K562 (cell line): Measurements from ENCODE around the gene RFPL1. TPM values are rescaled to one million over a fixed set of nuclear protein-coding genes. Genes with fewer than 3 reads are reported as not detected.

Experiments
- ATAC-seq: fragments of 200-7000 bp; cut with Tn5 transposase; 3 replicates; pipeline ENCODE4 v1.9.1; 2020; ENCODE audit warnings: moderate library complexity
- BruUV-seq: library from RNA; stranded (reverse); fragments of 400-500 nt; replicated peaks from 2 replicates; lab custom pipeline; 2021; lab: Mats Ljungman, UMichigan
- CTCF ChIA-PET: fragments of 300-600 bp; formaldehyde crosslinking; extraction: SDS; loops from one replicate; lab custom pipeline; 2021; ENCODE audit warnings: low intra/inter-chr PET ratio; lab: Yijun Ruan, JAX
- POLR2A ChIA-PET: fragments of 300-600, 350-650 bp; sonication (Branson Sonifier 250); formaldehyde crosslinking; extraction: SDS; loops from one replicate; lab custom pipeline; 2021; ENCODE audit warnings: antibody characterized with exemption, inconsistent platforms; lab: Yijun Ruan, JAX
- DNase-seq, 4 experiments: peaks; one replicate each; pipeline versions ENCODE4 v3.0.0 to v3.0.0-alpha.2; 2011 to 2018; ENCODE audit warnings: low spot score in 3 of 4, mixed read lengths in 3 of 4; ENCODE audit errors: extremely low read depth in 1 of 4
- FAIRE-seq: peaks from 2 replicates; lab custom pipeline; 2011; peaks lifted over from hg19 to GRCh38; lab: Jason Lieb, UNC
- H2AFZ ChIP-seq: 2 replicates; pipeline ENCODE4 v1.6.0; 2011; ENCODE audit warnings: low read depth, low read length, control low read depth, inconsistent platforms
- H3K27ac ChIP-seq: fragments of 200-600 bp; 3 replicates; pipeline ENCODE4 v1.8.0; 2011; ENCODE audit warnings: low read depth, mild to moderate bottlenecking, control low read depth, inconsistent platforms, low read length, moderate library complexity, mixed read lengths; ENCODE audit errors: extremely low read depth
- H3K27me3 ChIP-seq, 2 experiments: fragments of 300-600 bp in 1 of 2; 2 replicates in 1 of 2; 3 replicates in 1 of 2; pipeline versions ENCODE4 v1.6.0 to v1.8.0; 2011; ENCODE audit warnings: inconsistent platforms in 2 of 2, low read length in 2 of 2, mild to moderate bottlenecking in 1 of 2, mixed read lengths in 1 of 2, moderate library complexity in 1 of 2; ENCODE audit not compliant: control insufficient read depth in 2 of 2, insufficient read depth in 2 of 2
- H3K36me3 ChIP-seq: fragments of 300-600 bp; 3 replicates; pipeline ENCODE4 v1.8.0; 2011; ENCODE audit warnings: mild to moderate bottlenecking, low read length, inconsistent platforms; ENCODE audit not compliant: control insufficient read depth, insufficient read depth
- H3K4me1 ChIP-seq, 2 experiments: fragments of 200-600 bp in 1 of 2; replicated peaks in 1 of 2; 2 replicates in 1 of 2; 3 replicates in 1 of 2; pipeline versions ENCODE4 v1.5.1 to v1.8.0; 2011; ENCODE audit warnings: inconsistent platforms in 2 of 2, low read length in 2 of 2, mild to moderate bottlenecking in 1 of 2, mixed read lengths in 1 of 2, moderate library complexity in 1 of 2; ENCODE audit not compliant: control insufficient read depth in 2 of 2, insufficient read depth in 2 of 2
- H3K4me2 ChIP-seq: 2 replicates; pipeline ENCODE4 v1.6.1; 2011; ENCODE audit warnings: low read length, control low read depth, inconsistent platforms, mixed read lengths; ENCODE audit not compliant: insufficient read depth
- H3K4me3 ChIP-seq: fragments of 200-600 bp; sonication (generic), shearing (Covaris generic); 2 replicates; pipeline ENCODE4 v1.5.1; 2016; ENCODE audit warnings: control low read depth, inconsistent platforms
- H3K79me2 ChIP-seq: fragments of 200-600 bp; 3 replicates; pipeline ENCODE4 v1.8.0; 2011; ENCODE audit warnings: low read length, inconsistent platforms; ENCODE audit not compliant: control insufficient read depth, insufficient read depth
- H3K9ac ChIP-seq, 2 experiments: 2 replicates each; pipeline versions ENCODE4 v1.6.0 to v1.6.1; 2011; ENCODE audit warnings: low read depth in 2 of 2, low read length in 2 of 2, control low read depth in 1 of 2, inconsistent platforms in 1 of 2, mild to moderate bottlenecking in 1 of 2, mixed read lengths in 1 of 2; ENCODE audit not compliant: insufficient read depth in 1 of 2
- H3K9me1 ChIP-seq: one replicate; pipeline ENCODE4 v1.6.0; 2011; ENCODE audit warnings: inconsistent platforms, mild to moderate bottlenecking, low read length, moderate library complexity; ENCODE audit not compliant: control insufficient read depth, insufficient read depth
- H3K9me3 ChIP-seq: replicated peaks from 2 replicates; pipeline ENCODE4 v1.5.1; 2011; ENCODE audit warnings: low read depth, low read length, inconsistent platforms; ENCODE audit not compliant: control insufficient read depth, insufficient read depth
- H4K20me1 ChIP-seq: replicated peaks from 2 replicates; pipeline ENCODE4 v1.6.1; 2011; ENCODE audit warnings: low read length, inconsistent platforms, mixed read lengths; ENCODE audit not compliant: control insufficient read depth, insufficient read depth
- ADNP ChIP-seq: fragments of 200-800 bp; sonication (Bioruptor generic); IDR thresholded peaks from 2 replicates; pipeline ENCODE4 v1.6.1; 2016; ENCODE audit warnings: missing genetic modification characterization, missing compliant biosample characterization
- BCOR ChIP-seq: fragments of 450-650 bp; IDR thresholded peaks from 2 replicates; pipeline ENCODE4 v1.6.1; 2016
- BDP1 ChIP-seq: IDR thresholded peaks from 3 replicates; pipeline ENCODE4 v1.6.1; 2011; ENCODE audit not compliant: insufficient read length, insufficient read depth
- DMBX1 ChIP-seq: fragments of 250-450 bp; sonication (Bioruptor Pico); IDR thresholded peaks from 2 replicates; pipeline ENCODE4 v1.8.0; 2022; ENCODE audit warnings: inconsistent platforms, mild to moderate bottlenecking, moderate library complexity, borderline replicate concordance
- IRF9 ChIP-seq: fragments of 450-650 bp; IDR thresholded peaks from 2 replicates; pipeline ENCODE4 v1.6.1; 2016; ENCODE audit warnings: missing biosample characterization, missing genetic modification characterization
- PCBP1 ChIP-seq: fragments of 200-400 bp; formaldehyde crosslinking; IDR thresholded peaks from 2 replicates; pipeline ENCODE4 v1.6.1; 2018; ENCODE audit warnings: mild to moderate bottlenecking, low read depth, low read length; ENCODE audit not compliant: poor library complexity, severe bottlenecking
- RBM17 ChIP-seq: fragments of 200-400 bp; formaldehyde crosslinking; IDR thresholded peaks from 2 replicates; pipeline ENCODE4 v1.6.1; 2017; ENCODE audit warnings: low read depth, mild to moderate bottlenecking, low read length, borderline replicate concordance
- RBM25 ChIP-seq: fragments of 200-400 bp; formaldehyde crosslinking; IDR thresholded peaks from 2 replicates; pipeline ENCODE4 v1.6.1; 2018; ENCODE audit warnings: low read length, low read depth, moderate library complexity; ENCODE audit not compliant: severe bottlenecking
- TCF3 ChIP-seq: sonication (generic); formaldehyde crosslinking; IDR thresholded peaks from 2 replicates; pipeline ENCODE4 v1.4.0; 2020; ENCODE audit warnings: mild to moderate bottlenecking, missing genetic modification reagents
- ZNF146 ChIP-seq: IDR thresholded peaks from one replicate; pipeline ENCODE4 v1.6.1; 2018; ENCODE audit warnings: missing compliant biosample characterization; ENCODE audit not compliant: unreplicated experiment
- ZNF551 ChIP-seq: fragments of 250-450 bp; sonication (Bioruptor Pico); IDR thresholded peaks from 2 replicates; pipeline ENCODE4 v1.5.0; 2021; ENCODE audit warnings: mild to moderate bottlenecking, moderate library complexity
- WGBS: fragments of 100-300 bp; shearing (Covaris generic); methylation state at CpG from one replicate; pipeline ENCODE4 v1.1.6; 2016; ENCODE audit warnings: low coverage, mixed read lengths; ENCODE audit not compliant: insufficient coverage; ENCODE audit errors: missing lambda C conversion rate; 5-methylcytosine and 5-hydroxymethylcytosine counted together
- in situ Hi-C: fragments of 300-500 bp; cut with MboI; formaldehyde crosslinking; loops from 4 replicates; pipeline ENCODE4 v1.15.0; 2018; ENCODE audit warnings: inconsistent platforms, mixed read lengths
- intact Hi-C: fragments of 100-400 bp; cut with micrococcal nuclease; formaldehyde crosslinking; loops from 2 replicates; pipeline ENCODE4 v1.14.2; 2022
- polyA plus RNA-seq, 8 experiments: library from polyadenylated mRNA; depleted of rRNA in 4 of 8; stranded (reverse) in 5 of 8; unstranded in 3 of 8; fragments of >200 nt; fragmentation: Nextera tagmentation in 2 of 8; fragmentation: Illumina TruSeq in 1 of 8; extraction: Ambion mirVana in 2 of 8; extraction: Trizol in 1 of 8; gene quantifications; 2 replicates each; pipeline versions ENCODE4 v1.2.1 to v1.2.3, GENCODE V29; 2011 to 2014; ENCODE audit warnings: inconsistent platforms in 1 of 8, missing spikeins in 1 of 8
- total RNA-seq, 7 experiments: library from RNA; depleted of rRNA in 6 of 7; stranded (reverse); fragments of >200 nt in 6 of 7; fragmentation: Illumina TruSeq in 2 of 7; extraction: Trizol in 2 of 7; gene quantifications; 2 replicates each; pipeline versions ENCODE4 v1.2.1 to v1.2.3, GENCODE V29; 2011 to 2021; ENCODE audit warnings: low replicate concordance in 1 of 7

Gene RFPL1
- total and polyA plus RNA-seq, 9 of the 15 experiments (the other 6 are each of a cell fraction or from before 2014, with no cell fraction given), result not detected

- POLR2A ChIA-PET, result no interaction called here
- intact Hi-C loops, result no loop called here
- BruUV-seq, result no TSS peak
- Histone ChIP-seq H3K9ac (0 out of 4 replicates have a peak overlapping the region, but pooled peaks of 1 of the 2 experiments have one; percentile 7), H4K20me1 (no peaks in the 10 kb centered on the region), H3K9me1 (no peaks in the 10 kb centered on the region), H3K27me3 (no peaks in the 10 kb centered on the region), H3K36me3 (no peaks in the 10 kb centered on the region), H3K4me3 (no peak overlapping the region), H3K4me1 (peaks cover 0 to 8% of the 10 kb centered on the region in 2 experiments; a peak in 2 of 5 replicates), H3K79me2 (no peaks in the 10 kb centered on the region), H3K27ac (no peak overlapping the region)
- DNase-seq, result no peak
- 30% methylated on average over 5 of the region's 7 CpGs for WGBS
- no peak for FAIRE-seq
- no peak for ATAC-seq
- TF ChIP-seq IRF9 (tag) (no peak), BDP1 (no peak), ZNF551 (CRISPR knock-in tag) (no peak), TCF3 (no peak), ZNF146 (CRISPR knock-in tag) (no peak)
- TF ChIP-seq, all 486 proteins: peak for 0
- Histone ChIP-seq H3K9me3 (no peaks in the 10 kb centered on the region), H2AFZ (no peak overlapping the region), H3K4me2 (no peak overlapping the region)
- in situ Hi-C loops, result no loop called here
- CTCF ChIA-PET, result no interaction called here
Observed at GRCh38 chr22:29463629-29464028, 25.2 kb downstream of the RFPL1 start.

GRCh38 chr22:29464581-29464980, 26.2 kb downstream of the RFPL1 start:
- WGBS, result 66% methylated on average over 4 of the region's 7 CpGs
- Histone ChIP-seq H3K4me3 (no peak overlapping the region), H3K4me2 (no peak overlapping the region), H3K27ac (no peak overlapping the region), H3K9me3 (no peaks in the 10 kb centered on the region), H3K9ac (no peak overlapping the region), H3K27me3 (no peaks in the 10 kb centered on the region), H4K20me1 (no peaks in the 10 kb centered on the region), H3K9me1 (no peaks in the 10 kb centered on the region), H2AFZ (no peak overlapping the region), H3K79me2 (no peaks in the 10 kb centered on the region), H3K4me1 (peaks cover 0 to 8% of the 10 kb centered on the region in 2 experiments; a peak in 2 of 5 replicates), H3K36me3 (peaks cover 3% of the 10 kb centered on the region; the same call in 1 of the 3 replicates)
- in situ Hi-C loops (no loop called here), intact Hi-C loops (no loop called here)
- CTCF ChIA-PET, result no interaction called here
- no TSS peak for BruUV-seq
- no peak for FAIRE-seq
- POLR2A ChIA-PET, result interaction anchor here (0.6 kb wide), 1 partner anchor 10 kb away, joined by 3 read pairs; no protein-coding TSS in a partner anchor
- no peak for DNase-seq
- no peak for ATAC-seq
- TF ChIP-seq RBM25 (peak; percentile 58), BCOR (peak; percentile 67), RBM17 (no peak), DMBX1 (CRISPR knock-in tag) (no peak), PCBP1 (no peak), ADNP (peak; percentile 47; the same call in 1 of the 2 replicates)
